Measurements from ENCODE around the gene TNFAIP3.

The TNFAIP3 gene

DNA sequence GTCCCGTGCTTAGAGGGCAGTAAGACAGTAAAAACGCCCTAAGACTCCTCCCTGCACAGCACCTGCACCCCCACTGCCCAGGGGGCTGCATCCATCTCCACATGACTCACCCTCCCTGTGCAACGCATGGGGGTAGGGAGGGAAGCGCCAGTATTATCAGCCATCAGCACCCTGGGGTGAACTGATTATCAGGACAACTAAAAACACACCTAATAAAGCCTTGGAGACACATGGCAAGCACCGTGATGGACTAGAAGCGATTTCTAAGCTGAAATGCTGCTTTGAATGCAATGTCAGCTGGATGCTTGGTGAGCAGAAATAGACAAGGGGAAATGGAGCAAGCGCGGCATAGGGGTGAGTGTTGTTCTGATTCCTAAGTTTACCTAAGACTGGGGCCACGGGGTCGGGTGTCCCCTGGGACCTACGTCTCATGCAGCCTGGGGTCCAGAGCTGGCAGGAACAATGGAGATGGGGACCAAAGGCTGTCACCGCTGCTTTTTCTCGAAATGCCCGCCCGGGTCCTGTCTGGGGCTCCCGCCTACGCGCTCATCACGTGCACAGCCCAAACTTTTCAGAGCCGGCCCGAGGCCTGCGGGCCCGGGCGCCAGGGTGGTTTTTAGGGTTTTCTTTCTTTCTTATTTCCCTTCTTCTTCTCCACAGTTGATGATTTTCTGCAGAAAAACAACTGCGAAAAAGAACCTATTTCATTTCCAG is 702 bp upstream of the TNFAIP3 start:
- no peak for DNase-seq

DNA sequence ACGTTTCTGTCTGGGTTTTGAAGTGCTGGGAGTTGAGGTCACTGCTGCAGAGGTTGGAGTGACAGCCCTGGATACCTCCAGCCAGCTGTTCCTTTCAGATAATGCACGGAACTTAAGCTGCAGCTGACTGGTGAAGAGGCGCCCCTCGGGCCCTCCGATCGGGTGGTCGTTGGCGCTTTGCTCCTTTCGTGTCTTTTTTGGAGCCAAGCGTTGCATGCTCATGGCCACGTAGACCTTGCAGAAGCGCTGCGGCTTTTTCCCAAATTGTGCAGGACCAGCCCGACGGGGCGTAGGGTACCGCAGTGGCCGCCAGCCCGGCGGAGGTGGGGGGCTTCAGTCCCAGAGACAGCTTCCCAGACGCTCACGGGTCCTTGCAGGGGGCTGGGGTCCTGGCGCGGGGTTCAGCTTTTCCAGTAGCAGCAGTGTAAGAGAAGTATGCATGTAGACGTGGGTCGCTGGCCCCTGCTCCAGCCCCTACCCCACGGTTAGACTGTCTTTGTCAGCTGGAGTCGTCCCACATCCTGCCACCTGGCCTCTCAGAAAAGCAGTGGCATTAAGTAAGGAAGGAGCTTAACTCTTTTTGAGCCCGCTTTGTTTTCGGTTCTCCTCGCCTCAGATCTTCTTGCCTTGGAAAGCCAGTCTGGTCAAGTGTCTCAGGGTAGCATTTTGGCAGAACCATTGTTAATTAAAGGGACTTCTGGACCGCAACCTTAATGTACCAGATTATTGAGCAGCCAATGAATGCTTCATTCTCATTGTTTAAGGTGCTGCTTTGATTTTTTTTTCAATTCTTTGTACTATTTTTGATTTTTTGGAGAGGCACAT is 838 bp downstream of the TNFAIP3 start:
- DNase-seq, result no peak

DNA sequence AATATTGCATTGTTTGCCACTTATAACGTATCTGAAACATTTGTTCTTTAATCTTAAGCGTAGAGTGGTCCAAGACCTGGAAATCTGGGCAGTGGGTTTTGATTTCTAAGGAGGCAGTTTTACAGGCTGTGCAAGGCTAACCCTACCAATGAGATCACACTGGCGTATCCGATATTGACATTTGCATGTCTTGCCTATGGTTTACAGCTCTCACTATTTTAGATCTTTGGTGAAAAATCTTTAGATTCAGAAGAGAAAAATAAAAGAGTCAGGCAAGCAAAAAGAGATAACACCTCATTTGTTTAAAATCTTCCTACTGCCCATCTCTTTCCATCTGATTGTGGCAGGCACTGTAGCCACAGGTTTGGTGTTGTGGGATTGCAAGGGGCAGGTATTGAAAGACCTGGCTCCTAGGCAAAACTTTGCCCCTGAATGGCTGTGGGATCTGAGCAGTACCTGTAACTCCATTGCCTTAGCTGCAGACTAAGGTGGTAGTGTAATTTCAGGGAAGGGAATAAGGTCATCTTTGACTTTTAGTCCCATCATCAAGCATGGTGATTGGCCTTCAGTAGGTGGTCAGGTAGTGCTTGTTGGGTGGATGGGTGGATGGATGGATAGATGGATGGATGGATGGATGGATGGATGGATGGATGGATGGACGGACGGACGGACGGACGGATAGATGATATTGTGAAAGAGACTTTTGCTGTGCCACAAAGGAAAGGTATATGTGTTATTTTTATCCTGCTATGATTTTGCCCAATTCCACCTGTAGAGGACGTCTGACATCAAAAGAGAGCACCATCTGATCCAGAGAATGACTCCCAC is 1.9 kb downstream of the TNFAIP3 start:
- no peak for DNase-seq

DNA sequence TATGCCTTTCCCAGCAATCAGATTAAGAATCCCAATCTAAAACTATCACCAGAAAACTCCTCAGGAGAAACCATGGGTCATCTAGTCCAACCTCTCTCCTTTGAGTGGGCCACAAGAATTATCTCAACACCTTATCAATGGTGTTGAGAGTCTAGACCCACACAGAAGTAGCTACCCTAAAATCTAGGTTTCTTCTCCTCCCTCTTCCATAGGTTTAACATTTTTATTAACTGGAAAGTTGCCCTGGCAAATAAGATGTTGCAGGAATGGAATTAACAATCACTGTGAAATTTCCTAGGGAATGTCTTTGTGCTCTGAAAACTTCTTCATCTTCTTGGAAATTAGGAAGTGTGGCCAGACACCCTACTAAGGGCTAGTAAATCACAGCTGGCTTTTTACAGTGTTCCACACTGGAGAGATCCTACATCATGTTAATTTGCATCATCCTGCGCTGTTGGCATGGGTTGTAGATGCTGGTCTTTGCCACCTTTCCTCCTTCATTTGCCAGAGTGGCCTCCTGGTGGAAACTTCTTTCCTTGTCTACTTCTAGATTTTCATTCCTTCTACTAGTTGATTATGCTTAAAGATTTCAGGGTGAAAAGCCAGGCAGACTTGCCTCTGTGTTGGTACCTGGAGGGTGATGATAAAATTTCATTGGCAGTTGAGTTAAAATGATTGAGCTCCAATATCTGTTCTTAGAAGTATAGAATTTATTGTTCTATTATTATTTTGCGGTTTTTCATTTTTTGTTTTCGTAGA is 2.7 kb downstream of the TNFAIP3 start:
- DNase-seq, result no peak

DNA sequence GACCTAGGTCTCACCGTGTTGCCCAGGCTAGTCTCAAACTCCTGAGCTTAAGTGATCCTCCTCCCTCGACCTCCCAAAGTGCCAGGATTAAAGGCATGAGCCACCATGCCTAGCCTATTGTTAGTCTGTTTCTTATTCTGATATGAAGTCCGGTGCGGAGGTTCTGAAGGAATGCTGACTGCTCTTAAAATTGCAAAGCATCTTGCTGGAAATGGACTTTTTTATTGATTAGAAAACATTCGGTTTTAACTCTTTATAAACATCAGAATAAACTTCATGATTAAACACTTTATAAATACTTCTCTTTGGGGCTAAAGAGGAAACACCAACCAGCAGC is 3.2 kb downstream of the TNFAIP3 start:
- DNase-seq, result no peak

DNA sequence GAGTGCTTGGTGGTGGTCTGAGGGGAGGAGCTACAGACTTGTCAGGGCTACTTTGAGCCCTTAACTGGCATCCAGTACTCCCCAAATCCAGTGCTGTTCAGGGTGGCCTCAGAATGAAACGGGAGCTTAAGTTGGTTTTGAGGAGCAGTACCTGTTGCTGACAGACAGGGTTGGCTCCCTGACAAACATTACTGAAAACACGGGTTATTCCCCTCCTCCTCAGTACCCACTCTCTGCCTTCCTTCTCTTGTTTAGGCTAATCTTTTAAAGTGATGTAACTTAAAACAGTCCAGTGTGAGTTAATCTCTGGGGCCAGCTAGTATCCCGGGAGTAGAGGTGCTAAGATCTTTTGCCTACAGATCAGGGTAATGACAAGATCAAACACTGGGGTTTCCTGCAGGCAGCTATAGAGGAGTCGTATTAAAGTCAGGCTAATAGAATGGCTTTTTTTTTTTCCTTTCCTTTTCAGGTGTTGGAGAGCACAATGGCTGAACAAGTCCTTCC is 3.7 kb downstream of the TNFAIP3 start:
- DNase-seq, result no peak

DNA sequence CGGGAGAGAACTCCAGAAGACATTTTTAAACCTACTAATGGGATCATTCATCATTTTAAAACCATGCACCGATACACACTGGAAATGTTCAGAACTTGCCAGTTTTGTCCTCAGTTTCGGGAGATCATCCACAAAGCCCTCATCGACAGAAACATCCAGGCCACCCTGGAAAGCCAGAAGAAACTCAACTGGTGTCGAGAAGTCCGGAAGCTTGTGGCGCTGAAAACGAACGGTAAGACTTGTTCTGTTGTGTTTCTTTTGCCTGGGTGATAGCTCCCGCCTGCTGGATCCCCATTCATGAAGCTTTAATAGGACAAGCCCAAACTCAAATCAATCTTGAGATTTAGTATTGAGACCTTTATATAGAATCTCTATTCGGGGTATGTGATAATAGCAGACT is 4.2 kb downstream of the TNFAIP3 start:
- no peak for DNase-seq

DNA sequence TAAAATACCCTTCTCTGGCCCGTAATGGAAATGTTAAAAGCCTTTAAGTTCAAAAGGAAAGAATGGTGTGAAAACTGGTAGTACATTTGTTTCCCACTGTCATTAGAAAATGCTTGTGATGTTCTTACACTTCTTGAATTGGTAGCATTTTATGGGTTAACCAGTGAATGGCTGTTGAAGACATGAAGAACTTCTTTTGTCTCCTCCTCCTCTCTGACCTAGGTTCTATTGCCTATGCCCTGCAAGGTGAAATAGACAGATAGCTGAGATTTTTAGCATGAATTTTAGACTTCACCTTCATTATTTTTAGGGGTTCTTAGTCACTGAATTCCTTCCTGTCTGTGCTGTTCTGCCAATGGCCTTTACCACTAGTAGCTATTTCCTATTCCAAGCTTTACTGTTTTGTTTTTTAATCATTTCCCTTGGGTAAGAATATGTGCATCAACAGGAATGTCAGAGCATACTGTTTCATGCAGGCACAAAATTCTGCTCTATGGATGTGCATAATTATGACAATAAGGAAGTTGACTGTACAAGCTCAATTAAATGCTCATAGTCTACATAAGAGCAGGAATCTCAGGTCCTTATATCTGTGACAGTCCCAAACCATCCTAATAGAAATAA is 4.9 kb downstream of the TNFAIP3 start:
- peak; percentile 71 for DNase-seq

DNA sequence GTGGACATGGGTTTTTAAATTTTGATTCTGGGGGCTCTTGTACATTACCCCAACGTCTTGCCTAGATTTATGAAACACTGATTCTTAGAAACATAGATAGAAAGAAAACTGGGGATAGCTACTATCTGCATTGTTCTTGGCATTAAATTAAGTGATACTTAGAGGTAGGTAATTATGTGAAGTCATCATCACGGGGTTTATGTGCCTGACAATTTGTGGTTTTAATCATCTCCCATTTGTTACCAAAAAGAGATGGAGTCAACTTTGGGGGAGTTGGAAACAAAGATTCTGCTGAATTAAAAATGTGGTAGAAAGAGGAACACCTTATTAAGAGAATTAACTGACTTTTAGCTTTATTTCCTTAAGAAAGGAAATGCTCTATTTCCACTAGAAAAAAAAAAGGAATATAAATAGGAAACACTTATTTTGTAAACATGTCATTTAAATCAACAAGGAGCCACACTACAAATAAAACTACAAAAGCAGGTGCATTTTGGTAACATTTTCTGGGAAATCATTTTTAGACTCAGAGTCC is 5.6 kb downstream of the TNFAIP3 start:
- DNase-seq, result no peak

DNA sequence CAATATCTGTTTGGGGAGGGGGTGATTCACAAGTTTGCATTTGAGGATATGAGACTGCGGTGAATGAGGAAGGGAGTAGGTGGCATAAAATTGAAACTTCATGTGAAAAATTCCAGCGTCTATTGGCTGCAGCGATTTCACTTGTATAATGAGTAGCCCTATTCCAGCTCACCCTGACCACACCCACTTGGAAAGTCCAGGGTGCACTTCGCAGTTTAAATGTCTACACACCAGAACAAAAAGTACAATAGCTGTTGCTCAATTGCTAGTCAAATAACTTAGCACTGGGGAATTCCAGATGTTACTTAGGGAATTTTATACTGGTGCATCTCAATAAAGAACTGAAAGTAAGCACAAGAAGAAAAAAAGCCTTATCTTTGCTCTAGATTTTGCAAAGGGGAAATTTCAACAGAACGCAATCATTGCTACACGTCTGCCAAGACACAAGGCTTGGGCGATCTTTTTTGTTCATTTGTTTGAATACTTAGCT is 6.3 kb downstream of the TNFAIP3 start:
- DNase-seq, result peak; percentile 58

DNA sequence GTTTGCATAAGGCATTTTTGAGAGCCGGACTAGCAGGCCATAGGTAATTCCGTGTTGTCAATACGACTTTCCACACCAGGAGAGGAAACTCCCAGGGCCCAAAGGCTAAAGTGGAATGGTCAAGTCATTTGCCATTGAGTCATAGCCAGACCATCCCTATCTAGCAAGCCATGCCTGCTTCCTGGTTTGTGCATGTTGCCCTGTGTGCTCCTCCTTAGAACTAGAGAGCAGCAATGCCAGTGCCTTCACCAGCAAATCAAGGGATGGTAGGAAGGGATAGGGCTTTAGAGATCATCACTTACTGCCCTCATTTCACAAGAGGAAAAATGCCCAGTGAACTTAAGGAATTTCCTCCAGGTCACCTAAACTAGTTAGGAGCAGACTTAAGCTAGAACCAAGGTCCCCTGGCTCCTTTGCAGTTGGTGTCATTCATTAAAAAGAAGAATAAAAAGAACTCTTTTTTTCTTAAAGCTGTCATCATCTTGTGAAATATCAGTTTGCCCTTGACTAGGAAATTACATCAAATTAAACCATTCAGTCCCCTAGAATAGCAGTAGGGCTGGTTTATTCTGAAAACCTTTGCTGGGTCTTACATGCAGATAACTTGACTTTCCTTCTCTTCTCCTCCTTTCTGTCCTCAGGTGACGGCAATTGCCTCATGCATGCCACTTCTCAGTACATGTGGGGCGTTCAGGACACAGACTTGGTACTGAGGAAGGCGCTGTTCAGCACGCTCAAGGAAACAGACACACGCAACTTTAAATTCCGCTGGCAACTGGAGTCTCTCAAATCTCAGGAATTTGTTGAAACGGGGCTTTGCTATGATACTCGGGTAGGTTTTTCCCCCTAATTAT is 7.4 kb downstream of the TNFAIP3 start:
- DNase-seq, result no peak

DNA sequence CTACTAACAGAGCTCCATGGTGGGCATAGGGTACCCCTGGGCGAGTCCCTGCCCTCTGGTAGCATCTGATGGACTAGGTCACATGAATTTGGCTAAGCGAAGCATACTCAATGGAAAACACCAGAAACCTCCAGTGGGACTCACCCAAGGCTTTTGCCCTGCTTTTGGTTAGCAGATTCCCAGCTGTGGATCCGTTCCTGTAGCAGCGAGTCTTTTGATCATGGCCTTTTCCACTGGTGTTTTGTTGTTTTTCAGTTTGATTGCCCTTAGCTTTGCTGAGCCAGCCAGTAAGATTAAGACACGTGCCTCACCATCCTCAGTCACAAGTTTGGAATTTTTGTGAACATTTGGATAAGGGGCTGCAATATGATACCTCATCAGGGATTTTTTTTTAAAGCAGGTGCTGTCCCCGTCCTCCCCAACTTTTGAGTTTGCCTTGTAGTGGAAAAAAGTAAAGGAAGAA is 8.0 kb downstream of the TNFAIP3 start:
- DNase-seq, result no peak

DNA sequence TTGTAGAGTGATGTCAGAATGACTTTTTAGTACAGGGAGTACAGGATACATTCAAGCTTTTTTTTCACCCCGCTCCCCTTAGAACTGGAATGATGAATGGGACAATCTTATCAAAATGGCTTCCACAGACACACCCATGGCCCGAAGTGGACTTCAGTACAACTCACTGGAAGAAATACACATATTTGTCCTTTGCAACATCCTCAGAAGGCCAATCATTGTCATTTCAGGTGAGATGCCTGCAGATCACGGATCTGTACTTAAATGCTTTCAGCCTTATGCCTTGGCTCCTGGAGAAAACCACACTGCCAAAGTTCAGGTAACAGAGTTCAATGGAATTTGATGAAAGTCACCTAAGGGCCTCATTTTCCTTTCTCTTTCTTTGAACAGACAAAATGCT is 8.5 kb downstream of the TNFAIP3 start:
- DNase-seq, result no peak

DNA sequence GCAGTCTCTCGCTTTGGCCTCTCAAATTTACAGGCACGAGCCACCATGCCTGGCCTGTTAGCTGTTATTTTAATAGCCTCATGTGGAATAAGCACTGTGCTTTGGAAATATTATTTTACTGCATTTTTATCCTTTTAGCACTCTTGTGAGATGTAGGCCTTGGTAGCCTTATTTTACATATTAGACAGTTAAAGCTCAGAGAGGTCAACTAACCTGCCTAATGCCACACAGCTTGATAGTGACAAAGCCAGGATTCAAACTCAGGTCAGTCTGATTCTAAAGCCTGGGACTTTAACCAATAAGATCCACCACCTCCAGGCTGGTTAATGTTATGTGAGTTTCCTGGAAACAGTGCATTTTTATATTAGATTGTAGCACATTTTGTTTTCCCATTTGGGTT is 9.5 kb downstream of the TNFAIP3 start:
- DNase-seq, result no peak

DNA sequence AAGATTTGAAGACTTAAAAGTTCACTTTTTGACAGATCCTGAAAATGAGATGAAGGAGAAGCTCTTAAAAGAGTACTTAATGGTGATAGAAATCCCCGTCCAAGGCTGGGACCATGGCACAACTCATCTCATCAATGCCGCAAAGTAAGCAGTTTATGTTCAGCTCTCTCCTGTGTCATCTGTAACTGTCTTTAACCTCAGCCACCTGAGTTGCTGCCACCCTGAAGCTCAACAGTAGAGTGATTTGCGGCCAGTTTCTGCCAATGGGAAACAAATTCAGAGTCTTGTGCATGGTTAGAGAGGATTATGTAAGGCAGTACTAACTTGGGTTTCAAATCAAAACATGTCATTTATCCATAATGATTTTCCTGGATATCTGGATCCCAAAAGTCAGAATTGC is 10.1 kb downstream of the TNFAIP3 start:
- no peak for DNase-seq

DNA sequence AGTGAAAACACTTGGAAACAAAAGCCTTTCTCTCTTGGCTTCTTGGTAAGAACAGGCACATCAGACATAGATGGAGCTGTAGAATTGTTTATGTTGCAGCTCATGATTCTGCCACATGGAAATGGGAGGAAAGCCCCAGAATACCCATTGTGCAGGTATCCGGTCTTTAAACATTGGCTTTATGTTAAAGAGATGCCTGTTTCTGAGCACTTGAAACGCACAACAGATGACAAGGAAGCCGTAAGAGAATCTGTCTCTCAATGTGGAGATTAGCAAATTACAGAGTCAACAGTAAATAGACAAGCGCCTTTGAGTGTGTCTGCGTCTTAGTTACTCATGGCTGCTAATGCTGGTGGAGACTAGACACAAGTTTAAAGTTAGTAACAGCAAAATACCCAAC is 10.5 kb downstream of the TNFAIP3 start:
- DNase-seq, result no peak

DNA sequence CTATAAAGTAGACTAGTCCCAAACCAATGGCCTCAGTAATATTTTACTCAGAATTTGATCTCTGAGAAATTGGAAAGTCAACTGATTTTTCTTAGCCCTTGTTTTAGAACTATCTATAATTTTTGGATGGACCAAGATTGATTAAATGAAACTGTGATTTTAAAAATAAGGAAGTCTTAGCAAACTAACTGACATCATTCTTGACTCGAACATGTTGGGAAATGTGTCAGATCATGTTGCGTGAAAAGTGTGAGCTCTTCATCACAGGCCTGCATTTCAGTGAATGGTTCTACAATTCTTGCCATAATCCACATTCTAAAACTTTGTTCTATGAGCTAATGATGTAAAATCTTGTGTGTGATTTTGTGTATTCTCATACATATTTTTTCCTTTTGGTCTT is 11.0 kb downstream of the TNFAIP3 start:
- DNase-seq, result no peak

DNA sequence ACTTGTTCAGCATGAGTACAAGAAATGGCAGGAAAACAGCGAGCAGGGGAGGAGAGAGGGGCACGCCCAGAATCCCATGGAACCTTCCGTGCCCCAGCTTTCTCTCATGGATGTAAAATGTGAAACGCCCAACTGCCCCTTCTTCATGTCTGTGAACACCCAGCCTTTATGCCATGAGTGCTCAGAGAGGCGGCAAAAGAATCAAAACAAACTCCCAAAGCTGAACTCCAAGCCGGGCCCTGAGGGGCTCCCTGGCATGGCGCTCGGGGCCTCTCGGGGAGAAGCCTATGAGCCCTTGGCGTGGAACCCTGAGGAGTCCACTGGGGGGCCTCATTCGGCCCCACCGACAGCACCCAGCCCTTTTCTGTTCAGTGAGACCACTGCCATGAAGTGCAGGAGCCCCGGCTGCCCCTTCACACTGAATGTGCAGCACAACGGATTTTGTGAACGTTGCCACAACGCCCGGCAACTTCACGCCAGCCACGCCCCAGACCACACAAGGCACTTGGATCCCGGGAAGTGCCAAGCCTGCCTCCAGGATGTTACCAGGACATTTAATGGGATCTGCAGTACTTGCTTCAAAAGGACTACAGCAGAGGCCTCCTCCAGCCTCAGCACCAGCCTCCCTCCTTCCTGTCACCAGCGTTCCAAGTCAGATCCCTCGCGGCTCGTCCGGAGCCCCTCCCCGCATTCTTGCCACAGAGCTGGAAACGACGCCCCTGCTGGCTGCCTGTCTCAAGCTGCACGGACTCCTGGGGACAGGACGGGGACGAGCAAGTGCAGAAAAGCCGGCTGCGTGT is 11.6 kb downstream of the TNFAIP3 start:
- DNase-seq, result no peak

DNA sequence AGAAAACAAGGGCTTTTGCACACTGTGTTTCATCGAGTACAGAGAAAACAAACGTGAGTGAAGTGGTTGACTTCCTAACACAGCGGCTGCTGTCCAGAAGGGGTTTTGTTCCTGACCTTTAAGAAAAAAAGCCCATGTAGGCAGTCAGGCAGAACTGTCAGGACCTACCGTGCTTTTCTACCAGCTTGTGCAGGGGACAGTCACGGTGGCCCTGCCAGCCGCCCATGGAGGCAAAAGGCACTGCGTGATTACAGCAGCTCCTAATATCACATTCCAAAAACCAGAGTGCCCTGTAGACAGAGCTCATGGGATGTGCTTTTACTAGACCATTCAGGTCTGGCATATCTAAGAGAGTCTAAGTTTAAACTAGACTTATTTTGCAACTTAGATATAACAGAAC is 12.2 kb downstream of the TNFAIP3 start:
- DNase-seq, result no peak

Measured in fibroblast of skin of right quadriceps (primary cell).